ENCODE data around the gene FLNC.
A peak's percentile ranks its signal among the peaks of the same experiment; 100 is the strongest.

The FLNC gene, protein sequence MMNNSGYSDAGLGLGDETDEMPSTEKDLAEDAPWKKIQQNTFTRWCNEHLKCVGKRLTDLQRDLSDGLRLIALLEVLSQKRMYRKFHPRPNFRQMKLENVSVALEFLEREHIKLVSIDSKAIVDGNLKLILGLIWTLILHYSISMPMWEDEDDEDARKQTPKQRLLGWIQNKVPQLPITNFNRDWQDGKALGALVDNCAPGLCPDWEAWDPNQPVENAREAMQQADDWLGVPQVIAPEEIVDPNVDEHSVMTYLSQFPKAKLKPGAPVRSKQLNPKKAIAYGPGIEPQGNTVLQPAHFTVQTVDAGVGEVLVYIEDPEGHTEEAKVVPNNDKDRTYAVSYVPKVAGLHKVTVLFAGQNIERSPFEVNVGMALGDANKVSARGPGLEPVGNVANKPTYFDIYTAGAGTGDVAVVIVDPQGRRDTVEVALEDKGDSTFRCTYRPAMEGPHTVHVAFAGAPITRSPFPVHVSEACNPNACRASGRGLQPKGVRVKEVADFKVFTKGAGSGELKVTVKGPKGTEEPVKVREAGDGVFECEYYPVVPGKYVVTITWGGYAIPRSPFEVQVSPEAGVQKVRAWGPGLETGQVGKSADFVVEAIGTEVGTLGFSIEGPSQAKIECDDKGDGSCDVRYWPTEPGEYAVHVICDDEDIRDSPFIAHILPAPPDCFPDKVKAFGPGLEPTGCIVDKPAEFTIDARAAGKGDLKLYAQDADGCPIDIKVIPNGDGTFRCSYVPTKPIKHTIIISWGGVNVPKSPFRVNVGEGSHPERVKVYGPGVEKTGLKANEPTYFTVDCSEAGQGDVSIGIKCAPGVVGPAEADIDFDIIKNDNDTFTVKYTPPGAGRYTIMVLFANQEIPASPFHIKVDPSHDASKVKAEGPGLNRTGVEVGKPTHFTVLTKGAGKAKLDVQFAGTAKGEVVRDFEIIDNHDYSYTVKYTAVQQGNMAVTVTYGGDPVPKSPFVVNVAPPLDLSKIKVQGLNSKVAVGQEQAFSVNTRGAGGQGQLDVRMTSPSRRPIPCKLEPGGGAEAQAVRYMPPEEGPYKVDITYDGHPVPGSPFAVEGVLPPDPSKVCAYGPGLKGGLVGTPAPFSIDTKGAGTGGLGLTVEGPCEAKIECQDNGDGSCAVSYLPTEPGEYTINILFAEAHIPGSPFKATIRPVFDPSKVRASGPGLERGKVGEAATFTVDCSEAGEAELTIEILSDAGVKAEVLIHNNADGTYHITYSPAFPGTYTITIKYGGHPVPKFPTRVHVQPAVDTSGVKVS (N-terminal part only)

DNA sequence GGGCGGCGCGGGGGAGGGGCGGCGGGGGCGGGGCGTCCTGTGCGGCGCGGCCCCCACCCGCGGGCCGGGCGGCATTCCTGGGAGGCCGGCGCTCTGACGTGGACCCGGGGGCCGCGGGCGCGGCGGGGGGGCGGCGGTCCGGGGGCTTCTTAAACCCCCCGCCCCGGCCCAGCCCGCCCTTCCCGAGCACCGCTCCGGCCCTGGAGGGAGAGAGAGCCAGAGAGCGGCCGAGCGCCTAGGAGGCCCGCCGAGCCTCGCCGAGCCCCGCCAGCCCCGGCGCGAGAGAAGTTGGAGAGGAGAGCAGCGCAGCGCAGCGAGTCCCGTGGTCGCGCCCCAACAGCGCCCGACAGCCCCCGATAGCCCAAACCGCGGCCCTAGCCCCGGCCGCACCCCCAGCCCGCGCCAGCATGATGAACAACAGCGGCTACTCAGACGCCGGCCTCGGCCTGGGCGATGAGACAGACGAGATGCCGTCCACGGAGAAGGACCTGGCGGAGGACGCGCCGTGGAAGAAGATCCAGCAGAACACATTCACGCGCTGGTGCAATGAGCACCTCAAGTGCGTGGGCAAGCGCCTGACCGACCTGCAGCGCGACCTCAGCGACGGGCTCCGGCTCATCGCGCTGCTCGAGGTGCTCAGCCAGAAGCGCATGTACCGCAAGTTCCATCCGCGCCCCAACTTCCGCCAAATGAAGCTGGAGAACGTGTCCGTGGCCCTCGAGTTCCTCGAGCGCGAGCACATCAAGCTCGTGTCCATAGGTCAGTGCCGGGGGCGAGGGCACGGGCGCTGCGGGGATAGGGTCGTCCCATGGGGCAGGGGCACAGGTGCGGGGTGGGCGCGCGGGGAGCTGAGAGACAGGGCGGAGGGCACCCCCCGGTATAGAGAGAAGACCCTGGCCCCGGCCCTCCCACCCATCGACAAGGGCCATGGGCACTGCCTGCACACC, at the start of gene FLNC:
Gene FLNC, plus strand, starts transcription at position 176 of the 947 bp plus-strand sequence. Its CDS starts 232 bp downstream, at position 408.
- no peak for DNase-seq (ENCODE audit: low read depth in 2 of 2)

DNA sequence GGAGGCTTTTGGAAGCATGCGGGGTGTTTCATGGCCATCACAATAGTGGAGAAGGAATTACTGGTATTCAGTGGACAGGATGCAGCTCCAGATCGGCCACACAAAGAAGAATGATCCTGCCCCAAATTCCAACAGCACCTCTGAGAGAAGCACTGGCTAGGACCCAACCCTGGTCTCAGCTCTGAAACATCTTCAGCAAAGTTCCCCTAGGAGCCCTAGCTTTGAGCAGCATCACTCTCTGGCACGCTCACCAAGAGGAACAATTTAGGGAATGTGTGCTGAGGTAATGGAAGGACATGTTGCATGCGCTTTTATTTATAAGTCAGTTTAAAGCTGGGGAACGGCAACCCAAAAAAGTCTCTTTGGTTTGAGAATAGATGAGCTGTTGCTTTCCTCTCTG, 49.1 kb upstream of the FLNC start:
- DNase-seq (ENCODE audit: low read depth in 2 of 2): no peak

DNA sequence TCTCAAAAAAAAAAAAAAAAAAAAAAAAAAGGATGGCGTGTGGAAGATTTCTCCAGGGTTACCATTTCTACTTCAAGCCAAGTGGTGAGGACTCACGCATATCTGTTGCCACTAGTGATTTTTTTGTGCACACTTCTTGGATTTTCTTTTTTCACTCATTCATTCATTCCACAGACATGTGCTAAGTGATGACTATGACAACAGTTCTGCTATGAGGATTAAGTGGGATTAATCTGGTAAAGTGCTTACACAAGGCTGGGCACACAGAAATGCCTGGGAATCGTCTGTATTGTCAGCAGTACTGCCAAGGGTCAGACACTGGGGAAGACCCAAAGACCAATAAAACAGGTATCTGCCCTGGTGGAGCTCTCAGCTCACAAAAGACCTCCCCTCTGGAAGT, 48.4 kb upstream of the FLNC start:
- DNase-seq (ENCODE audit: low read depth in 2 of 2): no peak

DNA sequence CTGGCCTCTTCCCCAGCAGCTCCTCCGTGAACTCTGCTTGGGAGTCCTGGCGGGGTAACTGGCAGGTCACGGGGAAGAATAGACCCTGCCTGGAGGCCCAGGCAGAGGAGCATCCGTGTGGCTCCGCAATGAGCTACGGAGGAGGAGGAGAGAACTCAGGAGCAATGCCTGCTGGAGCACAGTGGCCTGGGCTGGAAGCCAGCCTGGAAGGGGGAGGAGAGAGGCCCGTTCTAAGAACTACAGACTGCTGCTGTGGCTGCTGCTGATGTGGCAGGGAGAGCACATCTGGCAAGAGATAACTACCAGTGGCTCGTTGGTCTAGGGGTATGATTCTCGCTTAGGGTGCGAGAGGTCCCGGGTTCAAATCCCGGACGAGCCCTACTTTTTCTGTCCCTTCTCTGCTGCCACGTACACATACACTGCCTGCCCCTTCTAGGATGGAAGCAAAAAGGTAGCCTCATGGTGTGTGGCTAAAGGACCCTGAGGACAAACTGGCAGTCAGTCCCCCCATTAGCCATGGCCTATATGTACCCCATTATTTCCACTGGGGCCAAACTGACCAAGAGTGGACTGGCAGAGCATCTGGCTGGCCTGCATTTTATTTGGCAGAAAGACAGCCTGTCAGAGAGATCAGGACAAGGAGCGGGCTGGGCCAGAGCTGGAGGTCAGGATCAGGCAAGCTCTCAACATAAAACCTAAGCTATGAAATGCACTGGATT, 46.9 kb upstream of the FLNC start:
- no peak for DNase-seq (ENCODE audit: low read depth in 2 of 2)

DNA sequence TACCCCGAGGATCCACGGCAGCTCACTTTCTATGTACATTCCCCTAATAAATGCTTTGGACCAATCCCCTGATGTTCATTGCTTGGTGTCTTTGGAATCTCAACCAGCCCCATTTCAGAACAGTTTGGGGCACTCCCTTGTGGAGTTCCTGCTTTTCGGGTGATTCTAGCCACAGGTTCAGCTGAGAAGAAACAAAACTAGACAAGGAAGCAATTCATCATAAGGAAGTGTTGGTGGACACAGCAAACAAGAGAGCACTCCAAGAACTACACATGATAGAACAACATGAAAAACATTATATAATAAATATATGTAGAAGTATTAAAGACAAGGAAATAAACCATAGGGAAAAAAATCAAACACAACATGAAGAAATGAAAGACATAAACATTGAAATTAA, 44.5 kb upstream of the FLNC start:
- no peak for DNase-seq (ENCODE audit: low read depth in 2 of 2)

DNA sequence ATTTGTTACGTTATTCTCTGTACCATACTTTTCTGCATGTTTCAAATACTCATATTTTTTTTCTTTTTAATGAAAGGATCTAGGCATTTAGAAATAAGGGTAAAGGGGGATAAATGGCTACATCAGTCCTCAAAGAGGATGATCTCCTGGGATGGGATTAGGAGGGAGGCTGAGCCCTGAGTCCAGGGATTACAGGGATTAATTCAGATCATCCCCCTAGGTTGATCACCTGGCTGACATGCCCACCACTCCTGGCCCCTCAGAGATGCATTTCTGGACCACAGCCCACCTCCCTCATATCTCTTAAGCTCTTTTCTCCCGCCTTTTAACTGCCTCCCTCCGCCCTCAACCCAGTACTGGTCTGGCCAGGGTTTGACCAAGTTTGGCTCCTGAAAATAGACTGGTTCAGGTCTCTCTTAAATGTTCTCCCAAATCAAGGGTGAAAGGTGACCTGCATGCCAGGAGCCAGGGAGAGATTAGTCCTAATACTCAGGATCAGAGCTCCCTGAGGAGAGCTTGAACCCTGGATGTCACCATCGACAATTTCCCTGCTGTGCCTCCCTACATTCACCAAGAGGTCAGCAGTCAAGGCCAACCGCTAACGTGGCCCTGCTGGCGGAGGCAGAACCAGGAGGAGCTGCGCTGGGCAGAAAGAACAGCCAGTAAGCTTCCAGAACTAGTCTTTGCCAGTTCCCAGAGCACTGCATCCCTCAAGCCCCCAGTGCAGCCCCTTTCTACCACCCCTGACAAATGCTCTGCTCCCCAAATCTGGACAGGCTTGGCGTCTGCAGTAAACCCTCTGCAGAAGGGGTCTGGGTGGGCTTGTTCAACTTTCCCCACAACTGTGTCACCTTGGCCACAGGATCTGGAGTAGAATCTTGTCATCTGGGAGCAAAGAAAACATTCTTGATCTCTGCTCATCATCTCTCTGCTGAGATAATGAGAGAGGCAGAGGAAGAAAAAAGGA, 41.5 kb upstream of the FLNC start:
- no peak for DNase-seq (ENCODE audit: low read depth in 2 of 2)

DNA sequence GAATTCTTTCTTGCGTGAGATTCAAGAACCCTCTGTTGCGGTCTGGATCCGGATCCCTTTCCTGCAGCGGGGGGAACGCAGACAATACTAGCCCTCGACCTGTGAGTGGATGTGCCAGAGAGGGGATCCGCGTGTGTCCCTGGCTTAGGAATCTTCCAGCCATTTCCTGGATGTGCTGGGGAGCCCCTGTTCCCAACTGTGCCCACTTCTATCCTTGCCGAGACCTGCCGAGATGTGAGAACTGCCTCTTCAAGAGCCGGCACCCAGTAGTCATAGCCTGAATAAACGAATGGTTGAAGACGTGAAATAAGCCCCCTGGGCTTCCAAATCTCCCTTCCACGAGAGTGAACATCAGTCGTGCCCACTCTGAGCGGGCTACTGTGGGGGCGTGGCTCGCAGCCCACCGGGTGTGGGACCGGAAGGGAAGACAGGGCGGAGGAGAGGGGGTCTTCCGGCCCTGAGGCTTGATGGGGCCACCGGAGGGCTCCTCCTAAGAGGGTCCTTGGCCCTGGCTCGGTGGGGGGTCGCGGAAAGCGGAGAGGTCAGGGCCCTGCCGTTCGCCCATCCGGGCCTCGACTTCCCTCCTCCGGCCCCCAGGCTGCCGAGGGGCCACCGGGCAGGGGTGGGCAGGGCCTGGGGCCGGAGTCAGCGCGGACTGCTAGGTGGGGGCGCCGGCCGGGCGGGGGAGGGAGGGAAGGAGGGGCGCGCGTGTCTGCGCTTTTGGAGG, 39.7 kb upstream of the FLNC start:
- no peak for DNase-seq (ENCODE audit: low read depth in 2 of 2)

DNA sequence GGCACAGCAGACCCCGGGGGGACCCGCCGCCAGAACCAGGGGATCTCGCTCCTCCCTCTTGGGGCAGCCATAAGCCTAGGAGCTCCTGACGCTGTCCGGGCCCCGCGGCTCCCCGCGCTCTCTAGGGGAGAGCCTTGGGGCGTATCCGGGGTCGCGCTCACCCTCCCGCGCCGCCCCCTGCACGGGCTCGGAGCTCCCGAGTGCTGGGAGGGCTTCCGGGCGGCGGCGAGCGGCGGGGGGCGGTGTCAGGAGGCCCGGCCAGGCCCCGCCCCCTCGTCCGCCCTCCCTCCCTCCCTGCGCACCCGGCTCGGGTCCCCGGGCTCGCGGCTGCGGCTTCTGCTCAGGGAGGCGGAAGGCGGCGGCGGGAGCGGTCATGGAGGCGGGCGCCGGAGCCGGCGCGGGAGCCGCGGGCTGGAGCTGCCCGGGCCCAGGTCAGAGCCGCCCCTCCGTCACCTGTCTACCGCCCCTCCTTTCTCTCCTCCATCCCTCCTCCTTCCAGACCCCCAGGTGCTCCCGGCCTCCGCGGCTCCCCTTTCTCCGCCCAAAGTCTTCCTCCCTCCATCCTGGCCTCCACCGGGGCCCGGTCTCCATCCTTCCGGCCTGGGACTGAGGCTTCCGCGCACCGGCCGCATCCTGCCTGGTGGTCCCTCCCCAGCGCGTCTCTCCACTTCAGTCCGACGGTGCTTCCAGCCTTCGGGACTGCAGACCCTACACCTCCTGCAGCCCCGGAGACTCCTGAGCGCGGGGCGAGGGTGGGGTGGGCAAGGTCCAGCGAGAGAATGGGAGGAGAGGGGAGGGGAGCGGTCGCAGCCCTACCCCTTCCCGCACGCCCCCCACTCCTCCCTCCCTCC, 38.9 kb upstream of the FLNC start, which contains the start of gene CCDC136:
Gene CCDC136, plus strand, starts transcription at position 848 of the 851 bp plus-strand sequence. CDS start 444 bp downstream, outside the sequence.
- DNase-seq (ENCODE audit: low read depth in 2 of 2): peak; percentile 55 to 68

DNA sequence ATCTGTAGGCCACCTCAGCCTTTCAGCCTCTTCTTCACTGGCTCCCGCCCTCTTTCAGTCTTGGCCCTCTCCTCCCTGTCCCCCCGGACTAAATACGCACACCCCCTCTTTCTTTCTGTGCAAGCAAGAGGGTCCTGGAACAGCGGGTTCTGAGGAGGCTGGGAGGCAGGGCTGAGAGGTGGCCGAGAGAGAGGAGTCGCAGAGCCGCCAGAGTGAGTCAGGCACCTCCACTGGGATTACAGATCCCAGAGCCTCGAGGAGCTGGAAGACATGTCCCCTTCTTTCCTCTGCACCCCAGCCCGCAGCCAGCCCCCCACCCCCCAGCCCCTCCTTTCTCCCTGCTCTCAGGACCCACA, 38.3 kb upstream of the FLNC start:
- DNase-seq (ENCODE audit: low read depth in 2 of 2): no peak

DNA sequence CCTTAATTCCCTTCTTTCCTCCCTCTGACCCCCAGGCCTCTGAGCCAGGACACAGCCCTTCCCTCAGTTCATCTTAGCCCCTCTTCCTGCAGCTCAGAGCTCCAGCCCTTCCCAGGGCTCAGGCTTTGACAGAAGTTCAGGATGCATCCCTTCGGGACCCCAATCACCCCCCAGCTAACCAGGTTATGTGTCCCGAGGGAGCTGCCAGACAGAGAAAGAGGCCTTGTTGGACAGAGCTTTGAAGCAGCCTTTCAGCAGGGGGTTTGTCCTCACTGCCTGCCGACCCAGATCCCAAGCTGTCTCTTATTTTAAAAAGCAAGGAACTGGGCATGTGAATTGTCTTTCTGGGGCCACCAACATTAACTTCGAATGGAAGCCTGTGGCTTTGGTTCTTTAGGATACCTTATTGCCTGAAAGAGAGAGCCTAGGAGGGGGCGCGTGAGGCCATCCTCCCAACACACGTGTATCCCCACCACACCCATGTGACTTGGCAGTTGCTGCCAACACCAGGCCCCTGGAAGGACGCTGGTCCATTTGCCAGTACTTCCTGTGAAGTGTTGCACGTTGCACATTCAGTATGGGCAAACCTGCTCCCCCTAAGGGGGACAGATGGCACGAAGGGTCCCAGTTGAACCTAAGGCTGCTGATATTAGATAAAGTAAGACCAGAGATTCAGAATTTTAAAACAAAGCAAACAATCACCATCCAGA, 37.6 kb upstream of the FLNC start:
- no peak for DNase-seq (ENCODE audit: low read depth in 2 of 2)

DNA sequence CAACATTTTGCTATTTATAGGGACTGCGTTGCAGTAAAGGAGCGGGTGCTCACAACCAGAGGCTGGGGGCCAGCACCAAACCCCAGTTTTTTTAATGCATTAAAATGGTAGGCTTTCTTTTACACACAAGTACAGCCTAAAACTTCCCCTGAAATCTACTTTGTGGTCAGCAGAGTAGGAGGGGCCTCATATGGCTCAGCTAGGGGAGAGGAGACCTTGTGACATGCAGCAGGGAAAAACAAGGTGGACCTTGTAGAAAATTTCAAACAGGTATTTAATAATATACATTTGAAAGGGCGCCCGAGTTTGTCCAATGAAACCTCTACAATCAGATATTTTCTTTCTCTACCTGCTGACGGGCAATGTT, 37.0 kb upstream of the FLNC start:
- DNase-seq (ENCODE audit: low read depth in 2 of 2): no peak

DNA sequence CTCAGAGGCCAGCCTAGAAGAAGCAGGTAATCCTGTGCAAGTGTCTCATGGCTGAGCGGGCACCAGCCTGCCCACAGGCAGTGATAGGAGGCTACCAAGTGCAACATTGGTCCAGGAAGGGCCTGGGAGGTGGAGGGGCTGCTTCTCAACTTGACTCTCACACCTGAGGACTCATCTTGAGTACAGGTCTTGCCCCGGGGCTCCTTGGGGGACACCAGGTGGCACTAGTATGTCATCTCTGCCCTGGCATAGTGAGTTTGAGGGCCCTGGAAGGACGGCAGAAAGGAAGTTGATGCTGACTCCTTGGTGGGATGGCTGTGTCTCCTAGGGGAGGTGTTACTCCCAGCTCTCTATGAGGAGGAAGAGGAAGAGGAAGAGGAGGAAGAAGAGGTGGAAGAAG, 36.2 kb upstream of the FLNC start:
- DNase-seq (ENCODE audit: low read depth in 2 of 2): no peak

DNA sequence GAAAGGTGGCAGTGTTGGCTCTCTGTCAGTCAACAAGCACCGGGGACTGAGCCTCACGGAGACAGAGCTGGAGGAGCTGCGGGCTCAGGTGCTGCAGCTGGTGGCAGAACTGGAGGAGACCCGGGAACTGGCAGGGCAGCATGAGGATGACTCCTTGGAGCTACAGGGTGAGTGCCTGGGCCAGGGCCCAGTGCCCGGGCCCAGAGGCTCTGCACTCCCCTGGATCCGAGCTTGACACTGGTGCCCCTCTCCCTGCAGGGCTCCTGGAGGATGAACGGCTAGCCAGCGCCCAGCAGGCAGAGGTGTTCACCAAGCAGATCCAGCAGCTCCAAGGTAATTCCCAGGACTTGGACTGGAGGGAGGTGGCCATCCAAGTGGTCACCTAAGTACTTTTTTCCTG, 35.8 kb upstream of the FLNC start:
- no peak for DNase-seq (ENCODE audit: low read depth in 2 of 2)

DNA sequence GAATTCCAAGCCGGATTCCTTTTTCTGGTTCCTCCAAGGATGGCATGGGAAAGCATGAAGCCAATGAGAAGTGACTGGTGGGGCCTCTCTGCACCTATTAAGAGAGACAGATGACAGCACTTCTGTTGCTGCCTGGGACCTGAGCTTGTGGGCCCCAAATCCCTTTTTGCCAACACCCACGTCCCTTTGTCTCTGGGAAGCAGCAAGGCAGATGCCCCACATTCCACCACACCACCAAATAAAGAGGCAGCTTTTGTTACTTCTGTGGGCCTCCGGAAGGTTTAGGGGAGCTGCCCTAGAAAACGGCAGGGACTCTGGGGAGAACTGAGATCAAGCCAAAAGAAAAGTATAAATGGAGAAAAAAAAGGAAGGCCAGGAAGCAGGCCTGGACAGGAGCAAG, 35.1 kb upstream of the FLNC start:
- no peak for DNase-seq (ENCODE audit: low read depth in 2 of 2)

DNA sequence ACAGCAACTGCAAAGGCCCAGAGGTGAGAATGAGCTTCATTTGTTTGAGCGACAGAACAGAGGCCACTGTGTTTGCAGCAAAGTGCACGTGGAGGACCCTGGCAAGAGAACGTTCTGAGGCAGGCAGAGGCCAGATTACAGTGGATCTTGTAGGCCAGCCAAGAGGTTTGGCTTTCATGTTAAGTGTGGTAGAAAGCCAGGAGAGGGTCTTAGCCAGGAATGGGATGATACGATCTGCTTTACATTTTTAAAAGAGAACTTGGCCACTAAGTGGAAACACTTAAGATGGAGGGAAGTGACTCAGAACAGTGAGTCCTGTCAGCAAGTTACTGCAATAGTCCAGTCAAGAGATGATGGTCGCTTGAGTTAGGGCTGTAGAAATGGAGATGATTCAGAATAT, 33.9 kb upstream of the FLNC start:
- DNase-seq (ENCODE audit: low read depth in 2 of 2): no peak

DNA sequence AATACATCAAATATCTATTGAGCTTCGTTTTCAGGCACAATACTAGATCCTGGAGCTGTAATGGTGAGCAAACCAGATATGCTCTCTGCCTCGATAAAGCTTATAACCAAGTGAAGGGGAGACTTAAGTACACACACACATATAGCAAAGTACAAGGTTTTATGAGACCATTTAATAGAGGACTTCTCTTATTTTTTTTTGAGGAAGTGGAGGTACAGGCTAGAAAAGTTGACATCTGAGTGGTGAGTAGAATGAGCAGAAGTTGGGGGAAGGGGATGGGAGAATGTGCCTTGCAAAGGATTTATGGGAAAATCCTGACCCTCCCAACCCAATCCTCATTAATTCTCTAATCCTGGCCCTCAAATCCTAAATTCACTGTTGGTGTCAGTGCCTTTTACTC, 30.8 kb upstream of the FLNC start:
- no peak for DNase-seq (ENCODE audit: low read depth in 2 of 2)

DNA sequence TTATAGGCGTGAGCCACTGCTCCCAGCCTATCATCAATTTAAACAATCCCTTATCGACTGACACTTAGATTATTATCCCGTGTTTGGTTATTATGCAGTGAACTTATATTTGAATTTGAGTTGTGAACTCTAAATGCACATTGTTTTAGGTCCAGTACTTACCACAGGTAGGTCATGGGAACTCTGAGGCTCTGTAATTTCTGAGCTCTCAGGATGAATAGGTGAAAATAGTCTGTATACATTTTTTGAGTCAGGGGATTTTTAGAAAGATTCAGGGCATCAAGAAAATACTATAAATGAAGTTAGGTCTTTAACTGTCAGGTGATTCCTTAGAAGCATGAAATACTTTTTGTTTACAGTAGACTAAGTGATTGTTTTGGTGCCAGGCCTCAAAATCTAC, 29.6 kb upstream of the FLNC start:
- DNase-seq (ENCODE audit: low read depth in 2 of 2): no peak
